ENCODE data around the gene KATNBL1. TPM values are rescaled to one million over a fixed set of nuclear protein-coding genes. Genes with fewer than 3 reads are reported as not detected.

The KATNBL1 gene
- total RNA-seq, 3 donors from 2014 or later (not counting 1 experiment from before 2014, with no cell fraction given): 24.0 to 33.8 (median 26.1) TPM

- no peak overlapping the region for H3K4me3 Mint-ChIP-seq
- H3K36me3 ChIP-seq (ENCODE audit: control insufficient read depth, insufficient read depth, low read length): no peaks in the 10 kb centered on the region
- no peak overlapping the region for H3K27ac Mint-ChIP-seq
- no peaks in the 10 kb centered on the region for H3K27me3 Mint-ChIP-seq (ENCODE audit: low read depth in 2 of 2)
- peaks cover 0 to under 1% of the 10 kb centered on the region in 2 donors for H3K4me1 Mint-ChIP-seq
- H3K9me3 ChIP-seq (ENCODE audit: control insufficient read depth, insufficient read depth, low read length): no peaks in the 10 kb centered on the region
- H3K27me3 ChIP-seq (ENCODE audit: control insufficient read depth, insufficient read depth, low read length): no peaks in the 10 kb centered on the region
- H3K27ac ChIP-seq (ENCODE audit: low read length): no peak overlapping the region
- no peaks in the 10 kb centered on the region for H3K9me3 Mint-ChIP-seq
- ATAC-seq (no peak), DNase-seq (no peak)
- no peaks in the 10 kb centered on the region for H3K36me3 Mint-ChIP-seq
- 100% methylated on average over 1 of the region's 1 CpG for WGBS (ENCODE audit: insufficient coverage)
- intact Hi-C loops (cut with micrococcal nuclease): no loop called here
- H3K4me3 ChIP-seq (ENCODE audit: low read length): no peak overlapping the region
- TF ChIP-seq CTCF (IDR thresholded peaks at IDR 0.05): no peak
- no peaks in the 10 kb centered on the region for H3K4me1 ChIP-seq (ENCODE audit: control insufficient read depth, insufficient read depth, low read length)
Measured at GRCh38 chr15:34132881-34133280, 77.0 kb downstream of the KATNBL1 start.

GRCh38 chr15:34128898-34129297 lies 81.0 kb downstream of the KATNBL1 start:
- Mint-ChIP-seq H3K27me3 (ENCODE audit: low read depth in 2 of 2) (no peaks in the 10 kb centered on the region), H3K9me3 (peaks cover 0 to 2% of the 10 kb centered on the region in 2 donors)

GRCh38 chr15:34126522-34126921 lies 83.4 kb downstream of the KATNBL1 start:
- TF ChIP-seq CTCF (IDR thresholded peaks at IDR 0.05): no peak
- Histone ChIP-seq H3K27me3 (ENCODE audit: control insufficient read depth, insufficient read depth, low read length) (no peaks in the 10 kb centered on the region), H3K4me3 (ENCODE audit: low read length) (no peak overlapping the region), H3K4me1 (ENCODE audit: control insufficient read depth, insufficient read depth, low read length) (no peaks in the 10 kb centered on the region), H3K36me3 (ENCODE audit: control insufficient read depth, insufficient read depth, low read length) (no peaks in the 10 kb centered on the region), H3K9me3 (ENCODE audit: control insufficient read depth, insufficient read depth, low read length) (no peaks in the 10 kb centered on the region), H3K27ac (ENCODE audit: low read length) (no peak overlapping the region)
- no peak for DNase-seq
- Mint-ChIP-seq H3K4me3 (no peak overlapping the region), H3K36me3 (no peaks in the 10 kb centered on the region), H3K27me3 (ENCODE audit: low read depth in 2 of 2) (no peaks in the 10 kb centered on the region), H3K27ac (no peak overlapping the region), H3K4me1 (peaks cover 0 to 7% of the 10 kb centered on the region in 2 donors), H3K9me3 (peaks cover 0 to 2% of the 10 kb centered on the region in 2 donors)
- intact Hi-C loops (cut with micrococcal nuclease): no loop called here
- no peak for ATAC-seq

More at GRCh38 chr15:34128898-34129297, 81.0 kb downstream of the KATNBL1 start:
- Histone ChIP-seq H3K9me3 (ENCODE audit: control insufficient read depth, insufficient read depth, low read length) (no peaks in the 10 kb centered on the region), H3K36me3 (ENCODE audit: control insufficient read depth, insufficient read depth, low read length) (no peaks in the 10 kb centered on the region), H3K27me3 (ENCODE audit: control insufficient read depth, insufficient read depth, low read length) (no peaks in the 10 kb centered on the region), H3K27ac (ENCODE audit: low read length) (no peak overlapping the region), H3K4me3 (ENCODE audit: low read length) (no peak overlapping the region), H3K4me1 (ENCODE audit: control insufficient read depth, insufficient read depth, low read length) (no peaks in the 10 kb centered on the region)
- no peak for TF ChIP-seq CTCF (IDR thresholded peaks at IDR 0.05)
- no peak overlapping the region for H3K4me3 Mint-ChIP-seq
- no peak for DNase-seq
- peaks cover 0 to 7% of the 10 kb centered on the region in 2 donors for H3K4me1 Mint-ChIP-seq
- WGBS (ENCODE audit: insufficient coverage): 100% methylated on average over 1 of the region's 2 CpGs
- no peaks in the 10 kb centered on the region for H3K36me3 Mint-ChIP-seq
- intact Hi-C loops (cut with micrococcal nuclease): no loop called here
- H3K27ac Mint-ChIP-seq: no peak overlapping the region
- no peak for ATAC-seq

GRCh38 chr15:34125945-34126344 lies 84.0 kb downstream of the KATNBL1 start:
- ATAC-seq: no peak
- H3K9me3 Mint-ChIP-seq: peaks cover 0 to 2% of the 10 kb centered on the region in 2 donors
- H3K27me3 Mint-ChIP-seq (ENCODE audit: low read depth in 2 of 2): peaks cover 0 to 5% of the 10 kb centered on the region in 2 donors
- no CpG with 5 or more reads among the region's 1 CpG for WGBS (ENCODE audit: insufficient coverage)
- Histone ChIP-seq H3K36me3 (ENCODE audit: control insufficient read depth, insufficient read depth, low read length) (no peaks in the 10 kb centered on the region), H3K9me3 (ENCODE audit: control insufficient read depth, insufficient read depth, low read length) (no peaks in the 10 kb centered on the region), H3K27me3 (ENCODE audit: control insufficient read depth, insufficient read depth, low read length) (no peaks in the 10 kb centered on the region), H3K27ac (ENCODE audit: low read length) (no peak overlapping the region), H3K4me3 (ENCODE audit: low read length) (no peak overlapping the region), H3K4me1 (ENCODE audit: control insufficient read depth, insufficient read depth, low read length) (no peaks in the 10 kb centered on the region)
- no peaks in the 10 kb centered on the region for H3K36me3 Mint-ChIP-seq
- intact Hi-C loops (cut with micrococcal nuclease): no loop called here
- no peak for DNase-seq
- H3K27ac Mint-ChIP-seq: no peak overlapping the region
- H3K4me3 Mint-ChIP-seq: no peak overlapping the region
- TF ChIP-seq CTCF (IDR thresholded peaks at IDR 0.05): no peak
- peaks cover 0 to 7% of the 10 kb centered on the region in 2 donors for H3K4me1 Mint-ChIP-seq

All from natural killer cell (primary cell).